GM21447 (cell line): Measurements from ENCODE around the gene MDFIC.
A peak's percentile ranks its signal among the peaks of the same experiment; 100 is the strongest.

Source experiments
- ATAC-seq: cut with Tn5 transposase; IDR thresholded peaks from one replicate; pipeline ENCODE4 v1.9.1; 2021; ENCODE audit not compliant: unreplicated experiment

MDFIC gene

DNA sequence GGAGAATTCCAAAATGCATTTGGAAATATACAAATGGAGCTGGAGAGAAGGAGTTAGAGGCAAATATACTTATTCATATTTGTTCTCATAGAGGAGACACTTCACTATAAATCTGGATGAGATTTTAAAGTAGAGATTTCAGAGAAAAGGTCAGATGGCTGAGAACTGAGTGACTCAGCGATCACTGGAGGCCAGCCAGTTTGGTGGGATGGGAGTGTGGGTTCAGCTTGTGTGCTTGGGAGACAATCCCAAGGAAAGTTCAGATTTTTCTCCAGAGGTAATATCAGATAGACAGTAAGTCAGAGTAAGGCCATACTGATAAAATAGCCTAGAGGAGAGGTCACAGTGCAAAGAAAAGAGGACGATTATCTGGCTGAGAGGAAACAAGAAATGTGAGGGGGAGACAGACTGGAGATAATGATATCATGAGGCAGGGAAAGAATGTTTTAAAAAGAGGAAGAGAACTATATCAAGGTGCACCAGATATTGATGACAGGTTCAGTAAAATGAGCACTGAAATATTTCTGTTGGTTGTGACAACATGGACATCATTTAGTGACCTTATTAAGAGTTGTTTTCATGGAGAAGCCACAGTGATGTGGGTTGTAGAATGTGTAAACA lies 67.0 kb downstream of the MDFIC start:
- ATAC-seq, result no peak

DNA sequence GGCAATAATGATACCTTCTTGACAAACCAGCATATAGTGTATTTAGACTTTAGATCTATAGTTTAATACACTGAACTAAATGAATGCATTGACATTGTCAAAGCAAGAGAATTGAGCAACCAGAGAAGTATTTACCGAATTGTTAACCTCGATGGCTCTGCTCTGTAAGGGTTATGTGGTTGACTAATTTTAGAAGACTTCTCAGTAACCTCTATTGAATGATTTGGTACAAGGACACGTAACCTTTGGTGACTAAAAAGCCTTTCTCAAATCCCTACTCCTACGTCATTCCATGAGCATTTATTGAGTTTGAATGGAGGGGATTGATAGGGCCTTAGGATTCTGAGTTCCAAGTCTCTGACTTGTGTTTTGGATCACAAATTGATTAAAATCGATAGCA lies 67.6 kb downstream of the MDFIC start:
- no peak for ATAC-seq

GRCh38 chr7:114997487-114998404 lies 75.9 kb downstream of the MDFIC start:
- ATAC-seq, result no peak

DNA sequence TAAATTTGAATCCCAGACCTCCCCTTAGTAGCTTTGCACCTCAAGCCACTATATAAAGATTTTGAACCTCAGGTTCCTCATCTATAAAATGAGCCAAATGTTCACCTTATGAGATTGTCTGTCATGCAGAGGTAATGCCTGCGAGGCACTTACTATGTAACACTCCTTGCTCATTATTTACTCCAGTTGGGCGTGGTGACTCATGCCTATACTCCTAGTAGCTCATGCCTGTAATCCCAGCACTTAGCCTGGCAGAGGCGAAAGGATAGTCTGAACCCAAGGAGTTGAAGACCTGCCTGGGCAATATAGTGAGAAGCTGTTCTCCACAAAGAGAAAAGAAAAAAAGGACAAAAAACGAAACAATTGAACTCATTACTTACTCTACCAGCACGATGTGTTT lies 82.2 kb downstream of the MDFIC start:
- no peak for ATAC-seq

DNA sequence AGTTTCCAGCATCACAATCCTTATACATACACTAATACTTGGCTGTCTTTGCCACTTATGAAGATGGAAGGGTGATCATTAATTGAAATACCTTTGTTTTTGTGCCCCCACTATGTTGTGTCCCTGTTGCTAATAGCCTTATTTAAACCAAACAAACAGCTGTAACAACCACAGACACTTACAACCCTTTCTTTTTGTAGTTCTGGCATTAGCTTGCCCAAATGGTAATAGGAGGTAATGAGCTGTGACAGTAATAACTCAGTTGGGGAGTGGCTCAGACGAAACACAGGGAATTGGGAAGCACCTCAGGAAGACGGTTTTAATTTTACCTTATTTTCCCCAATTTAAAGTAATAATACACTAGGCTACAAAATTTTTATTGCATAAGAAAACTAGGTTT lies 83.4 kb downstream of the MDFIC start:
- ATAC-seq, result no peak

- no peak for ATAC-seq
These were observed 84.1 kb downstream of the MDFIC start for GRCh38 chr7:115005953-115006352.

DNA sequence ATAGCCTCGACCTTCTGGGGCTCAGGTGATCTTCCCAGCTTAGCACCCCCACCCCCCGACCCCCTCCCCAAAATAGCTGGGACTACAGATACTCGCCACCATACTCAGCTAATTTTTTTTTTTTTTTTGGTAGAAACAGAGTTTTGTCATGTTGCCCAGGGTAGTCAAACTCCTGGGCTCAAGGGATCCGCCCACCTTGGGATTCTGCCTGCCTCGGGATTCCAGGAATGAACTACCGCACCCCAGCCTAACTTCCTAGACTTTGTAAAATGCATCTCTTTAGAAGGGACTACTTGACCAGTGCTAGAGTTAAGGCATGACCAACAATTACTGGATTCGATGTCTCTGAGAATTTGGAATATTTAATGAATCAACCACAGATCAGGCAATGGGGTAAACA lies 85.9 kb downstream of the MDFIC start:
- ATAC-seq, result no peak

DNA sequence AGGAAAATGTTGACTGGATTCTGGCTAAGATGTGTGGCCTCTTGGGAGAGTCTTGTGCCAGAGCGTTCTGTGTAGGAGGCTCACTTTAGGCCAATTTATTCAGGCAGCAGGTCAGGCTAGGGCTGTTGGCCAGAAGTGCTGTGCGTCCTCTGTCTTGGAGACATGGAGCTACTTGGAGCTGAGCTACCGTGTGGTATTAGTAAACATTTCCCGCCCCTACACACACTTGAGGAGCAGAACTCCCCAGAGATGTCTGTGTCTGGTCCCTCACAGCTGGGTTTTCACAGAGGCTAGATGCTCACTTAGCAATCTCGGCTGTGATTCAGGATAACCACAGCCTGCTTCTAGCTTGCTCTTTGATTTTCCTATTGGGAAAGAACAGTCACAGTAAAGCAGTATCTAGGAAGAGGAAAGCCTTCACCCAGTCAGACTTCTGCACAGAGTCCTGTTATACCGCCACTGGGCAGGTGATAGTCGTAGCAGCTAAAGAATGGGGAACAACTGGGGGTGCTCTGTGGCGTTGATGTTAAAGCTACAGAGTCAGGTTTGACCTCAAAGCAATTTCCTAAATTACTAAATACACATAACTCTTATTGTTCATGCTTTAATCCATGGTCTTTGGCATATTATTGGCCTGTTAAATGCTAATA lies 86.7 kb downstream of the MDFIC start:
- peak; percentile 48 for ATAC-seq

DNA sequence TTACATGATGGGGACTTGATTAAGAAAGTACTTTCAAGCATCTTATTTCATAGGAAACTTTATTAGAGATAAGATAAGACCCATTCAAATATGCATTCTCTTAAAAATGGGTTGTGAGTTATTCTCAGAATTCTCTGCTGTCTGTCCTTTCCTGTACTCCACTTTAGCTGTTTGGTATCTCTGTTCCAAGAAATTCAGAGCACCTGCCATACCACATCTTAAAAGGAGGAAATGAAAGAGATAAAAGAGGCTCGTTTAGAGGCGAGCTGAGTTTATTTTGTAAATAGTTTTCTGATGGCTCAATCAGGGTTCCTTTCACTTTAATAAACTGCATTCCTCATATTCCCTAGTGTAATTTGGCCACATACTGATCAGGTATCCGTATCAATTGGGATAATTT lies 87.2 kb downstream of the MDFIC start:
- ATAC-seq, result peak; percentile 78

GRCh38 chr7:115009736-115010440 lies 88.0 kb downstream of the MDFIC start:
- ATAC-seq, result no peak

DNA sequence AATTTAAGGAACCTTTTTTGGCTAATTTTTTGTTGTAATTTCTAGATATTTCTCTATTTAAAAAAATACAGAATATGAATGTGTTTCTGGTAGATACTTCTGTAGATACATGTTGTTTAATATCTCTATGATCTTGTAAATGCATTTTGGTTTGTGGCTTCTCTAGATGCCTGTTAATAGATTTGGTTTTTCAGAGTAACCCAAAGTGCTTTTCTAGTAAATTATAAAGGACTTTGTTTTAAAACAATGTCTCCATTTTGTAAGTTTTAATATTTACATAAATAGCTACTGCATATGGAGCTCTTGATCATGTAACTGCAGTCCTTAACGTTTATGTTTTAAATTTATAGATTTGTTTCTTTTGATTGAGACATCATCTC lies 88.5 kb downstream of the MDFIC start:
- no peak for ATAC-seq

DNA sequence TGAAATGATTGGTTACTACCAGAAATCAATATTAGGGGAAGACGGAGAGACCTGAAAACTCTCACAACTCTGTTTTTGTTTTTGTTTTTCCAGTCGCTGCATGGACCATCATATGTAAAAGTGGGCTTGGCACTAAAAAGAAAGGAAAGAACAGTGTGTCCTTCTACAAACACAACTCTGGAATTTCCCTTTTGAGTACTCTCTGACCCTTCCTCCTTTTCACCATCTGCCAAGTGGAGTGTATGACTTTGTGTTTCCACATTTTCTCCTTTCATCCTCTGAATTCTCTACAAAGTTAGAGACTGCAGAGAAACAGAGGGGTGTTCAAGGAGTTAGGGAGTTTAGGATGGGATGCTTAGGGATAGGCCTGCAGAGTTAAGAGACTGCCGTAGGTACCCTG lies 92.0 kb downstream of the MDFIC start:
- ATAC-seq, result no peak

DNA sequence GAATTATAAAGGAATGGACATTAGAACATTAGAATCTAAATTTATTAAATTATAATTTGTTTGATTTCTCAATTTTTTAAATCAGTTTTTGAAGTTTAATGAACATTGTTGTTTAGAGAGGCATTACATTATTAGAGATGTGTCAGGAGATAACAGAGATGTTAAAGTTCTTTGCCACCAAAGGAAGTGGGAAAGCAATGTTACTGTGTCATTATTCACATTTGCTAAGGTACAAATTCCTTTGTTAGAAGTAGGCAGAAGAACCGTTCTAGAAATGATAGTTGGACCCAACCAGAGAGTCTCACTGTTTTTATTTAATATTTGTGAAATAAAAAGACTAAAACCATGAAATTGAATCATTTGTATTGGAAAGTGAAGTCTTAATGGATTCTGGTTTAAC lies 92.9 kb downstream of the MDFIC start:
- no peak for ATAC-seq

DNA sequence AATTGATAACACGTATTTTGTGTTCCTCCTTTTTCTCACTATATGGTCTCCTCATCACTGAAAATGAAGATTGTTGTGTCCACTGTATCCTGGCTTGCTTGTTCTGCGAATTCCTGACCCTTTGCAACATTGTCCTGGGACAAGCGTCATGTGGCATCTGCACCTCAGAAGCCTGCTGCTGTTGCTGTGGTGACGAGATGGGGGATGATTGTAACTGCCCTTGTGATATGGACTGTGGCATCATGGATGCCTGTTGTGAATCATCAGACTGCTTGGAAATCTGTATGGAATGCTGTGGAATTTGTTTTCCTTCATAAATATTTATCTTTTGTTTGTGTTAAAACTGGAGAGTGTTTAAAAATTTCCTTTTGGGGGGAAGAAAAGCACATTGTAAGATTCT lies 93.7 kb downstream of the MDFIC start:
- no peak for ATAC-seq

DNA sequence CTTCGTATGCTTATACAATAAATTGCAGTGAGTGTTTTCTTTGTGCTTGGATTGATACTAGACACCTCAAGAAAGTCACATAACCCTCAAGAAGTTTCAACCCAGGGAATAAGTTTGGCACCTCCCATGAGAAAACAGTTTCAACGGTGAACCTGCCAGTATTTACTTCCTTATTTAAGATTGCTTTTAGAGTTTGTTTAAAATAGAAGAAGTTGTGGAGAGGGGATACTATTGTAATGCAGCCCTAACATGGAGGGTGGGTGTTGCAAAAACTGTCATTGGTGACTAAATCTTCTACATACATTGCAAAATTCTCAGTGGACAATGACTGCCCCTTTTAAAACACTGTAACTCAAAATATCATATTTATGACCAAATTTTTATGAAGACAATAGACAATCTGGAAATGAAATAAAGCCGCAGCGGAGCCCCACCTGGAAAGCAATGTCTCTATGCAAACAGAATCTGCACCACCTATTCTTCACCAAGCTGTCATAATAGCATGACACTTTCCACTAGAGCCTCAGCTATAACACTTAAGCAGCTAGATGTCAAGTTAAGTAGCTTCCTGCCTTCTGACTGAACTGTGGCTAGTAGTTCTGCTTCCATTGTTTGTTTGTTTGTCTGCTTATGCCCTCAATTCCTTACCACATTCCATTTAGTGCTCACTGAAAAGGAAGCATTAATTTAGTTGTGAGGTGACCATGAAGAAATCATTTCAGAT lies 98.2 kb downstream of the MDFIC start:
- ATAC-seq, result no peak

DNA sequence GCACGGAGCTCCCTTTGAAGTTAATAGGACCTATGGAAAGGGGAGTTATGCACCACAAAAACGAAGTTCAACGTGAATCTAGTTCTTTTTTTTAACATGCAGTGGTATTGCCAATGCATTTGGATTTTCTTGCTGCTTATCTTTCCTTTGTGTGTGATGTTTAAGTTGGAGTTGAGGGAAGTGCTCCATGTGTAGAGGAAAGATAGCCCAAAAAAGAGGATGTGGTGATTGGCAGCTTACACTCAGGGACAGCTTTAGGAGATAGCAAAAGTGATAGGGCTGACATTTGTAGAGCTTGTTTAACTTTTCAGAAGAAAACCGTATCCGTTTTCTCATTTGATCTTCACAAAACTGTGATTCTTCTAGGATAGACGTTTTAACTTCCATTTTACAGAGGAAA lies 101.3 kb downstream of the MDFIC start:
- no peak for ATAC-seq

DNA sequence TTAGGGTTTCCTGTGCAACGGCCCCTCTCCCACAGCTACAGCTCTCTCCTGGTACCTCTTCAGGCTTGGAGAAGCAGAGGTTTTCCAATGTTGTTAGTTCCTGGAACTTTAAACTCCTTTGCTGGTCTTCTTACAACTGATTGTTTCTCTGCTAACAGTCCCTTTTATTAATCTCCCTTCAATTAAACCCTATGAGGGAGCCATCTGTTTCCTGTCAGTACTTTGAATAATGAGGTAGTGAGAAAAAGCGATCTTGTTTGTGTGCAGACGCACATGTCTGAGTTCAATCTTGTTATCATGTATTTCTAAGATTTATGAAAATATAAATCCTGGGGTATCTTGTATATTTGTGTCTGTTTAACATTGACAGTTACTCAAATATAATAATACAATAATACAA lies 102.4 kb downstream of the MDFIC start:
- ATAC-seq, result no peak

GRCh38 chr7:115032715-115033703 lies 111.1 kb downstream of the MDFIC start:
- no peak for ATAC-seq

DNA sequence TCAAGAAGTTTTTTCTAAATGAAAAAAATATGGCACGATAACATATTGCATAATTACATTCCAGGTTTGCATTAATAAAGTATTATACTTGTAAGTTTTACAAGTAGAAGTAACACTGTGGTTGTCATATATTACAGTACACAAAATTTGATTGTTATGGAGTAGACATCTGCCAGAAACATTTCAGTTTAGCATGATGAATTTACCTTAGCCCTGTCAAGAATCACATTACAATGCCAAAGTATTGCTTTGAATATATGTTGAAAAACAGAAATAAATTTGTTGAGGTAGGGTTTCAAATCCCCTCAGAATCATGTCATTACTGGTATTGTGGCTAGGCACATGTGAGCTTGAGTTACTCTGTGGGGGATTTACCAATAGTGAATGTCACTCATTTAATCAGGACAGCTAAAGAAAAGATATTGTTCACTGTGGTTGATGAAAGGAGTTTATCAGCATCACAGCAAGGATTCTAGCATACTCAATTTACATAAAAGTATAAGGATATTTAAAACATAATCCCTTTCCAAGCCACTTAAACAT lies 112.1 kb downstream of the MDFIC start:
- no peak for ATAC-seq
